CD14-positive monocyte (primary cell): ENCODE data around the gene ALAS1. TPM values are rescaled to one million over a fixed set of nuclear protein-coding genes. Genes with fewer than 3 reads are reported as not detected.

Experiments
- DNase-seq, 3 donors: peaks; one replicate each; pipeline ENCODE4 v3.0.0-alpha.2; 2011 to 2022
- H2AFZ ChIP-seq: 2 replicates; pipeline ENCODE4 v1.6.0; 2012; ENCODE audit warnings: mild to moderate bottlenecking, low read depth, low read length, inconsistent platforms; ENCODE audit not compliant: insufficient read depth, poor library complexity, severe bottlenecking
- H3K27ac ChIP-seq, 2 donors: 1 replicate in 1 of 2; 2 replicates in 1 of 2; pipeline ENCODE4 v1.5.1; 2012 to 2013; ENCODE audit warnings: low read length in 2 of 2, control low read depth in 1 of 2, inconsistent platforms in 1 of 2, low read depth in 1 of 2, mild to moderate bottlenecking in 1 of 2
- H3K27me3 ChIP-seq, 2 donors: one replicate each; pipeline versions ENCODE4 v1.6.0 to v1.6.1; 2011 to 2013; ENCODE audit warnings: low read length in 2 of 2; ENCODE audit not compliant: control insufficient read depth in 2 of 2, insufficient read depth in 2 of 2
- H3K36me3 ChIP-seq, 2 donors: replicated peaks in 1 of 2; 1 replicate in 1 of 2; 2 replicates in 1 of 2; pipeline versions ENCODE4 v1.5.1 to v1.6.1; 2012 to 2013; ENCODE audit warnings: low read length in 2 of 2, control low read depth in 1 of 2, inconsistent platforms in 1 of 2, mild to moderate bottlenecking in 1 of 2; ENCODE audit not compliant: insufficient read depth in 2 of 2, control insufficient read depth in 1 of 2
- H3K4me1 ChIP-seq, 2 donors: 1 replicate in 1 of 2; 2 replicates in 1 of 2; pipeline versions ENCODE4 v1.5.1 to v1.6.1; 2012 to 2013; ENCODE audit warnings: low read length in 2 of 2, control low read depth in 1 of 2, inconsistent platforms in 1 of 2, mild to moderate bottlenecking in 1 of 2, moderate library complexity in 1 of 2; ENCODE audit not compliant: insufficient read depth in 2 of 2, control insufficient read depth in 1 of 2
- H3K4me2 ChIP-seq: replicated peaks from 2 replicates; pipeline ENCODE3; 2012; ENCODE audit warnings: low read length, moderate library complexity, mild to moderate bottlenecking; ENCODE audit not compliant: poor library complexity, severe bottlenecking; ENCODE audit errors: extremely low read depth
- H3K4me3 ChIP-seq, 3 experiments: fragments of 200-600 bp in 1 of 3; sonication (generic) in 1 of 3; replicated peaks in 1 of 3; 1 replicate in 2 of 3; 2 replicates in 1 of 3; pipeline ENCODE4 v1.5.1; 2011 to 2013; ENCODE audit warnings: low read length in 3 of 3, mild to moderate bottlenecking in 3 of 3, control low read depth in 2 of 3, low read depth in 2 of 3, inconsistent platforms in 1 of 3, moderate library complexity in 1 of 3
- H3K79me2 ChIP-seq: 2 replicates; pipeline ENCODE4 v1.6.0; 2012; ENCODE audit warnings: mild to moderate bottlenecking, control low read depth, inconsistent platforms, low read length, moderate library complexity; ENCODE audit not compliant: insufficient read depth
- H3K9ac ChIP-seq: 2 replicates; pipeline ENCODE4 v1.6.0; 2017; ENCODE audit warnings: low read length, mild to moderate bottlenecking; ENCODE audit not compliant: insufficient read depth, poor library complexity, severe bottlenecking
- H3K9me3 ChIP-seq, 2 donors: replicated peaks in 1 of 2; 1 replicate in 1 of 2; 2 replicates in 1 of 2; pipeline versions ENCODE4 v1.5.1 to v1.6.1; 2012 to 2013; ENCODE audit warnings: low read length in 2 of 2, control low read depth in 1 of 2; ENCODE audit not compliant: control insufficient read depth in 1 of 2, insufficient read depth in 1 of 2
- H4K20me1 ChIP-seq: 2 replicates; pipeline ENCODE4 v1.6.0; 2012; ENCODE audit warnings: mild to moderate bottlenecking, low read length, control low read depth, moderate library complexity; ENCODE audit not compliant: insufficient read depth
- H3K27ac Mint-ChIP-seq, 7 donors: one replicate each; pipeline ENCODE4 v1.8.0; 2020; ENCODE audit warnings: mild to moderate bottlenecking in 7 of 7, mixed read lengths in 7 of 7, moderate library complexity in 6 of 7, inconsistent platforms in 2 of 7
- H3K27me3 Mint-ChIP-seq, 3 donors: one replicate each; pipeline ENCODE4 v1.8.0; 2021 to 2022; ENCODE audit warnings: low read depth in 3 of 3, mild to moderate bottlenecking in 3 of 3, mixed read lengths in 3 of 3, moderate library complexity in 3 of 3, inconsistent platforms in 1 of 3
- H3K36me3 Mint-ChIP-seq, 2 donors: one replicate each; pipeline ENCODE4 v1.8.0; 2020; ENCODE audit warnings: mixed read lengths in 2 of 2, inconsistent platforms in 1 of 2, mild to moderate bottlenecking in 1 of 2
- H3K4me1 Mint-ChIP-seq: one replicate; pipeline ENCODE4 v1.8.0; 2020; ENCODE audit warnings: mild to moderate bottlenecking, mixed read lengths
- H3K4me3 Mint-ChIP-seq, 2 donors: one replicate each; pipeline ENCODE4 v1.8.0; 2020; ENCODE audit warnings: mild to moderate bottlenecking in 2 of 2, mixed read lengths in 2 of 2, moderate library complexity in 1 of 2
- H3K9me3 Mint-ChIP-seq, 7 donors: one replicate each; pipeline ENCODE4 v1.8.0; 2020 to 2022; ENCODE audit warnings: mixed read lengths in 7 of 7, mild to moderate bottlenecking in 6 of 7, moderate library complexity in 6 of 7, inconsistent platforms in 2 of 7
- CTCF ChIP-seq: fragments of 200-600 bp; IDR thresholded peaks from one replicate; pipeline ENCODE4 v1.8.0; 2022; ENCODE audit warnings: antibody characterized with exemption, mild to moderate bottlenecking
- WGBS: methylation state at CpG from one replicate; pipeline ENCODE4 v1.1.5; 2013; ENCODE audit warnings: missing lambda C conversion rate; ENCODE audit not compliant: insufficient coverage; 5-methylcytosine and 5-hydroxymethylcytosine counted together
- intact Hi-C, 2 donors: fragments of 100-400 bp; cut with micrococcal nuclease; formaldehyde crosslinking; loops; one replicate each; pipeline versions ENCODE4 v1.15.0 to v1.15.1; 2023
- polyA plus RNA-seq, 3 donors: library from polyadenylated mRNA; depleted of rRNA in 1 of 3; unstranded in 2 of 3; stranded (reverse) in 1 of 3; fragments of 300-500 nt in 2 of 3; fragments of >200 nt in 1 of 3; fragmentation: Illumina TruSeq in 2 of 3; gene quantifications; 1 replicate in 2 of 3; 2 replicates in 1 of 3; pipeline ENCODE4 v1.2.3, GENCODE V29; 2012 to 2021

The ALAS1 gene
- polyA plus RNA-seq, 3 donors, result 20.9 to 84.7 (median 38.7) TPM

DNA sequence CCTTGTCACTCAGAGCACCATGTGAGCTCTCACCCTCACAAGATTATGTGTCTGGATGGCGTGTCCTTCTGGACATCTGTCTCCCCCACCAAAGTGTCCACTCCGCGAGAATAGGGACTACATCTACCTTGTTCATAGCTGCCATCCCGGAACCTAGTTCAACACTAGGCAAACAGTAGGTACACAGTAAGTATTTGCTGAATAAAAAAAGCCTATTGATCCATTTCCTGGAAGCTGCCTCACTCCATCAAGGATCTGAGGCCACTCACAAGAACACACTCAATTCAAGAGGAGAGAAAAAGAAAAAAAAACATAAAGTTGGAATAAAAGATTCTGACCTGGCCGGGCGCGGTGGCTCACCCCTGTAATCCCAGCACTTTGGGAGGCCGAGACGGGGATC lies 11.2 kb upstream of the ALAS1 start:
- no peak overlapping the region for H3K4me3 ChIP-seq
- peaks cover 9% of the 10 kb centered on the region for H3K79me2 ChIP-seq
- intact Hi-C loops, result no loop called here
- no peaks in the 10 kb centered on the region for H3K27me3 Mint-ChIP-seq
- H3K9me3 ChIP-seq, result no peaks in the 10 kb centered on the region
- peak overlapping the region in 6 of 7 donors; percentile 2 to 85 (median 70) for H3K27ac Mint-ChIP-seq
- H3K36me3 ChIP-seq, result no peaks in the 10 kb centered on the region
- H3K36me3 Mint-ChIP-seq, result peaks cover 0 to 5% of the 10 kb centered on the region in 2 donors
- no peak for DNase-seq
- peaks cover 58% of the 10 kb centered on the region for H3K4me1 Mint-ChIP-seq
- WGBS, result no CpG with 5 or more reads among the region's 9 CpGs
- H3K4me1 ChIP-seq, result peaks cover 49 to 52% of the 10 kb centered on the region in 2 donors
- H3K27me3 ChIP-seq, result no peaks in the 10 kb centered on the region
- H2AFZ ChIP-seq, result no peak overlapping the region
- no peaks in the 10 kb centered on the region for H3K9me3 Mint-ChIP-seq
- no peak overlapping the region for H3K9ac ChIP-seq
- no peak for TF ChIP-seq CTCF
- no peak overlapping the region for H3K4me3 Mint-ChIP-seq
- H3K4me2 ChIP-seq, result no peak overlapping the region
- no peaks in the 10 kb centered on the region for H4K20me1 ChIP-seq
- H3K27ac ChIP-seq, result peak overlapping the region; percentile 19 to 34

DNA sequence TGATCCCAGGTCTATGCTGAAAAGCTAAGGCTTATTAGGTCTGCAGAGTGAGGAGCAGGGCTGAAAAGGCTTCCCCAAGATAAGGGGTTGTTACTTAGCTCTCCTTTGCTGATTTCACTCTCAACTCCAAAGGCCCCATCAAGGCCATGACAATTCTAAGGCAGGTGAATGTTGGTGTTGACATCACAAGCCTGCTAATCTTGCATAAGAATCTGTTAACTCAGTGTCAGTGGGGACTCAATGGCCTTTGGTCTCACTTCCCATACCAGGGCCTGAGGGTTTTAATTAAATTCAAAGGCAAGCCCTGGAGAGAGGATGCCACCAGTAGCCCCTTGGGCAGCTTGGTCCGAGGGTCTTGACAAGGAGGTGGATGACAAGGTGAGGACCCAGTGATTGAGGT lies 9.4 kb upstream of the ALAS1 start:
- peaks cover 55% of the 10 kb centered on the region for H3K4me1 Mint-ChIP-seq
- Histone ChIP-seq H3K4me2 (no peak overlapping the region), H4K20me1 (no peaks in the 10 kb centered on the region), H3K4me3 (no peak overlapping the region), H3K27me3 (no peaks in the 10 kb centered on the region), H3K4me1 (peaks cover 49 to 52% of the 10 kb centered on the region in 2 donors), H3K9me3 (no peaks in the 10 kb centered on the region), H3K9ac (no peak overlapping the region), H3K79me2 (peaks cover 9% of the 10 kb centered on the region), H3K27ac (peak overlapping the region; percentile 64 to 76), H3K36me3 (no peaks in the 10 kb centered on the region), H2AFZ (no peak overlapping the region)
- DNase-seq, result peak in 2 of 3 donors; percentile 36 to 49
- H3K27me3 Mint-ChIP-seq, result peaks cover 0 to 4% (median 0%) of the 10 kb centered on the region in 3 donors
- H3K9me3 Mint-ChIP-seq, result no peaks in the 10 kb centered on the region
- peak overlapping the region; percentile 50 to 90 (median 74) for H3K27ac Mint-ChIP-seq
- intact Hi-C loops, result loop anchor here in 1 of 2 donors (2.0 kb wide), 1 partner anchor 14 kb away; no protein-coding TSS in a partner anchor
- H3K36me3 Mint-ChIP-seq, result peaks cover 0 to 5% of the 10 kb centered on the region in 2 donors
- H3K4me3 Mint-ChIP-seq, result no peak overlapping the region
- 83% methylated on average over 1 of the region's 1 CpG for WGBS
- no peak for TF ChIP-seq CTCF
